ENCODE measurements around the gene SECISBP2L.

SECISBP2L gene

GRCh38 chr15:49058559-49058958 lies 12.3 kb upstream of the SECISBP2L start:
- no peak for DNase-seq (ENCODE audit: low read depth in 2 of 2)

DNA sequence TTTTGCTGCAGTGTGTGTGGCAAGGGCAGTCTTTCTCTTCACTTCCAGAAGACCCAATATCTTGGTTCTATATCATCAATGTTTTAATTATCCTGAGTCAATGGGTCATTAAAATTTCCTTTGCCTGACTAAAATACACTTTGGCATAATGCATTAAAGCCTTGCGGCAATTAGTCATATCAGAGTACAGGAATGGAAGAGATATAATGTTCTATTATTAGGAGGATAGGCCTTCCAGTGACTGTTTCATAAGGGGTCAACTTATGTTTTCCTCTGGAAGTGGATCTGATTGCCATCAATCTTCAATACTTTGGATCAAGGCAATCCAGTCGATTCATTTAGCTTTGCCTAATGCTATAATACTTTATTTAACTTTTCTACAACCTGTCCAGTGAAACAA lies 9.4 kb upstream of the SECISBP2L start:
- DNase-seq (ENCODE audit: low read depth in 2 of 2) = no peak

- no peak for DNase-seq (ENCODE audit: low read depth in 2 of 2)
Measured at GRCh38 chr15:49052662-49053061, 6.4 kb upstream of the SECISBP2L start.

DNA sequence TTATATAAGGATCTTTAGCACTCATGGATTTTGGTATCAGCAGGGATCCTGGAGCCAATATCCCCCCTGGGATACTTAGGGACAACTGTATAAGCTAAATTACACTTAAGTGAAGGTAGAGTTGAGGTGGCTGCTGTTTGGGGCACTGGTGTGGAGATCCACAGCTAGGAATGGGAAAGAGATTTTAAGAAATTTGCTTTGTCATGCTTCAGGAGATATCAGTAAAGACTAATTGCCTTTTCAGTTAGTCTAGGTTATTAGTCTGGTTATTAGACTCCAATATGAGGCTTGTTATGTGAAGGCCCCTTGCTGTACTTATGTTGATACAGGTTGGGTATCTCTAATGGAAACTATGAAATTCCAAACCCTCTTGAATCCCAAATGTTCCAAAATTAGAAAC lies 1.2 kb upstream of the SECISBP2L start:
- DNase-seq (ENCODE audit: low read depth in 2 of 2) = no peak

- DNase-seq (ENCODE audit: low read depth in 2 of 2) = no peak
Measured at GRCh38 chr15:49045751-49046219, 461 bp downstream of the SECISBP2L start.

GRCh38 chr15:49044766-49045606 lies 1.3 kb downstream of the SECISBP2L start:
- no peak for DNase-seq (ENCODE audit: low read depth in 2 of 2)

- no peak for DNase-seq (ENCODE audit: low read depth in 2 of 2)
Measured at GRCh38 chr15:49044002-49044401, 2.2 kb downstream of the SECISBP2L start.

GRCh38 chr15:49042165-49042564 lies 4.1 kb downstream of the SECISBP2L start:
- DNase-seq (ENCODE audit: low read depth in 2 of 2) = no peak

DNA sequence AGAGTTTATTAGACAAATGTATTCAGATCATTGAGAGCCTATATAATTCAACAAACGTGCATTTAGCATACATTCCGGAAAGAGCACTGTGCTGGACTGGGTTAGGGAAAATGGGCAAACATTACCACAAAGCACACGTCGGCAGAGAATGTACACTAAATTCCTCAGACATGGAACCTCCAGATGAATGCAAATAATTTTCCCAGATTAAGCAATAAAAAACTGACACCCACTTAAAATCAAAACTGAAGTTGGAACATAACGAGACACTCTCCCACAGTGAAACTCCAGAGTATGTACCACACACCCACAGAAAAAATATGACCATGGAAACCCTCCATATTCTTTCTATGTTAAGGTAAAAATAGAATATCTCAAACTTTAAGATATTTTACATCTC lies 4.8 kb downstream of the SECISBP2L start:
- DNase-seq (ENCODE audit: low read depth in 2 of 2) = no peak

- DNase-seq (ENCODE audit: low read depth in 2 of 2) = no peak
Measured at GRCh38 chr15:49040151-49040550, 6.1 kb downstream of the SECISBP2L start.

DNA sequence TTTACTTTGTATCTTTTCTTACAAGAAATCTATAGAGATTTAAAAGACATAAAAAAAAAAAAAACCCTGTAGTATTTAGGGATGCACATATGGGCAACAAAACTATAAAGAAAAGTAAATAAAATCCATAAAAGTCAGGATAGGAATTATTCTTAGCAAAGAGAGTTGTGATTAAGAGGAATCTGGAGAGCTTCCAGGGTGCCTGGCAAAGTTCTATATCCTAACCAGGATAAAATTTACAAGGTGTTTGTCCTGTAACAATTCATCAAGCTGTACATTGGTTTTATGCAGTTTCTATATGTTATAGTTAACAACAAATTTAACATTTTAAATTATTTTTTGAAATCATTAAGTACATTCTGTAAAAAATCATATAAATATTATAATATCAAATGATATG lies 7.9 kb downstream of the SECISBP2L start:
- DNase-seq (ENCODE audit: low read depth in 2 of 2) = no peak

- DNase-seq (ENCODE audit: low read depth in 2 of 2) = no peak
Measured at GRCh38 chr15:49037546-49037940, 8.7 kb downstream of the SECISBP2L start.

- DNase-seq (ENCODE audit: low read depth in 2 of 2) = no peak
Measured at GRCh38 chr15:49036650-49037545, 9.3 kb downstream of the SECISBP2L start.

DNA sequence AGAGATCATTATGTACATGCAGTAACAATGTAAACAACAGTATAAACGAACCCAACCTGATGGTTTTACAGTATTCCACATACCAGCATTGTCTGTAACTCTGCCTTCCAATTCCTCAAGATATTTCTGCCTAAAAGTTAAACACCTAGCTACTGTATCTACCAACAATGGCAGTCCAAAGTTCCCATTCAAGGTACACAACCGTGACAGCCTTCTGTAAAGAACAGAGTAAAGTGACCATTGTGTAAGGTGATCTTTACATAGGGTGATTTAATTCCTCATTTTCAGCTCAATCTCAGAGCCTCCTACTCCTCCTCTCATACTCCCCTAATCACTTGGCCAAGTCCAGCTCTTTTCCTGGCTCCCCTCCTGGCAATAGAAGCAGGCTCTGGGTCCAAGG lies 10.4 kb downstream of the SECISBP2L start:
- DNase-seq (ENCODE audit: low read depth in 2 of 2) = no peak

DNA sequence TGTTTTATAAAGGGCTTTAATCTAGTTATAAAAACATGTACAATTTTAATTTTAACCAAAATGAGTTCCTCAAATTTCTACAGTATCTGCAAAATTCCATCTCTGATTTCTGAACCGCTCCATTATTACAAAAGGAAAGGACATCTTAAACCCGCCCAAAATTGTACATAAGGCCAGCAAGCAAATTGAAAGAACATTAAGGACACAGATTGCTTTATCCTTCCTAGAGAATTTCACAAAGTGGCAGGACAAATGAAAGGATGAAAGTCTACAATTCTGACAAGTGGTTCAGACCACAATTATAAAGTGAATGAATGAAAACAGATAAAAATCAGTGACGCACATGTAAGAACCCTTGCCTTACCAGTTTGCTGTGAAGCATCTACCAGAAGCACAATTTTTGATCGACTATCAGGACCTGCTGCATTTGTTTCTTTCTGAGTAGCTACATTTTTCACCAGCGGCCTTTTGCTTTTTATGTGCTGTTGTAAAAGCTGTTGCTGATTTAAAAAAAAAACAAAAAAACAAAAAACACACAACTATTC lies 13.6 kb downstream of the SECISBP2L start:
- no peak for DNase-seq (ENCODE audit: low read depth in 2 of 2)

DNA sequence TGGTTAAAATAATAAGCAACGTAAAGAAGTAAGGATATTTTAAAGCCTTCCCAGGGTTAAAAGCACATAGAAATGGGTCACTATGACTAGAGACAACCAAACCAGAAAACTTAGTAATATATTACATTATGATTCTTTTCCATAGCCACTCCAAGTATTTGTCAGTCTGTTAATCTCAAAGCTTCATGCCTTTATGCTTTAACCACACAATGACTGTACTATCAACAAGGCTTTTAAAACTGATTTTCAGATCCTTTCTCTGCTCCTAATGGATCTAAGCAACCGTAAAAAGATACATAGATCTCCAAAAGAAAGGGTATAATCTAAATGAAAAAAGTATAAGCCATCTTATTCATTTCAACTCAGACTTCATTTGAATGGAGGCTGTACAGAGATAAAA lies 14.4 kb downstream of the SECISBP2L start:
- DNase-seq (ENCODE audit: low read depth in 2 of 2) = no peak

DNA sequence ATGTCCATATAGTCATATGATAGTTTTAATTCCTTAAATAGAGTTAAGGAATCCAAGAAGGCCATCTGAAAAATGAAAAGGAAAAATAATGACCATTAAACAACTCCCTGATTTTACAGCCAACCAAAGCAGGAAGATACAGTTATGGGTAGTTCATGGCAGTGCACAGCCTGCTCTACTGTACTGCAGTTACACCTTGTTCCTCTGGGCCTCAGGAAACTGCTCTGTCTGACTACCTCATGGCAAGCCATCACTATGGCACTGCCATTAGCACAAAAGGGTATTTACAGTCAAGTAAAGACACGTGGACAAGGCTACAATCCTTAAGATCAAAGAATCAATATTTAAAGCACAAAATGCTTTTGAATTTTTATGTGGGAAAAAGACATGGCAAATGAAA lies 19.5 kb downstream of the SECISBP2L start:
- DNase-seq (ENCODE audit: low read depth in 2 of 2) = no peak

GRCh38 chr15:49024840-49025239 lies 21.4 kb downstream of the SECISBP2L start:
- no peak for DNase-seq (ENCODE audit: low read depth in 2 of 2)

GRCh38 chr15:49023354-49023753 lies 22.9 kb downstream of the SECISBP2L start:
- DNase-seq (ENCODE audit: low read depth in 2 of 2) = no peak

DNA sequence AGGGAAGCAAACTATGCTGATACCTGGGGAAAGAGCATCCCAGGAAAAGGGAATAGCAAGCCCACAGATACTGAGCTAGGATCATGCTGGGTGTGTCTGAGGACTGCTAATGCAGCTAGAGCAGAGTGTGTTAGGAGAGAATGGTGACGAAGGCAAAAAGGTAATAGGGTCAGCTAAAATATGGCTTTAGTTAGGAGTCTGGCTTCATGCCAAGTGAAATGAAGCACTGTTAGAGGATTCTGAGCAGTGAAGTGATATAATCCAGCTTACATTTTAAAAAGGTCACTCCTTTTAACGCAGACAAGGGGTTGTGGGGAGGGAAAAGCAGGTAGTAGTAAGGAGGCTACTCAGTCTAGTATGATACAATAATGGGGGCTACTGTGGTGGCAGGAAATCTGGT lies 30.4 kb downstream of the SECISBP2L start:
- no peak for DNase-seq (ENCODE audit: low read depth in 2 of 2)

DNA sequence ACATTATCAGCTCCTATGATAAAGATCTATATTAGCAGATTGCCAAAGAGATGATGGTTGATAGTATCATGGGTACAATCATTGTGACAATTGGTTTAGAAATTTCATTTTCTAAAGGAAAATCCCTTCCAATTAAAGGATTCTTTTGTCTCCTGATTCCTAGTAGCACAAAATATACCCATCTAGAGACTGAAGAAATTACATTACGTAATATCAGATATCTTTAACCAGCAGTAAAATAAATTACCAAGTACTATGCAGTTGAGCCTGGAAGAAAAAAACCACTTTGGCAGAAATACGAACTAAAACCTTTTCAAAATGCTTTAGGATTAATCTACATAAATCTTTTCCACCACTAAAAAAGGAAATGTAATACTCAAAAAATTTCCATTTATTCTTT lies 46.9 kb downstream of the SECISBP2L start:
- no peak for DNase-seq (ENCODE audit: low read depth in 2 of 2)

- DNase-seq (ENCODE audit: low read depth in 2 of 2) = no peak
Measured at GRCh38 chr15:48996276-48996675, 50.0 kb downstream of the SECISBP2L start.

All from stimulated activated CD8-positive, alpha-beta memory T cell treated with anti-CD3 and anti-CD28 coated beads, Interleukin-15, amount 100 ng/mL, for 4 hours (primary cell).